Spleen (tissue), 7 donors: ENCODE data around the gene GSKIP.

Experiments
- CTCF ChIP-seq, 11 experiments: fragments of 200-600 bp in 7 of 11; fragments of 450-650 bp in 4 of 11; sonication (generic) in 4 of 11; IDR thresholded peaks in 8 of 11; conservative IDR thresholded peaks in 3 of 11; 1 replicate in 7 of 11; 2 replicates in 4 of 11; pipeline versions ENCODE4 v1.4.0 to v1.8.0; 2016 to 2021; ENCODE audit warnings: antibody characterized with exemption in 11 of 11, inconsistent platforms in 4 of 11, mild to moderate bottlenecking in 1 of 11
- POLR2AphosphoS5 ChIP-seq, 3 donors: sonication (generic); formaldehyde crosslinking; IDR thresholded peaks; one replicate each; pipeline ENCODE4 v1.5.1; 2017; ENCODE audit warnings: antibody characterized with exemption in 3 of 3
- donor health status: DM: no; HTN: no; CAD: no; lungs with moderate emphysema.
- donor health status: DM: no; HTN: no; CAD: no.
- donor health status: DM: no; HTN: no; CAD: no.

GRCh38 chr14:96380735-96381134, 17.4 kb downstream of the GSKIP start:
- no peak for TF ChIP-seq CTCF (IDR thresholded peaks at IDR 0.05 in 8 of 11, conservative IDR thresholded peaks at IDR 0.05 in 3 of 11)
- TF ChIP-seq POLR2AphosphoS5 (IDR thresholded peaks at IDR 0.05) = no peak
